Sigmoid colon (tissue), 7 donors: ENCODE data around the gene AEN. TPM values are rescaled to one million over a fixed set of nuclear protein-coding genes. Genes with fewer than 3 reads are reported as not detected.
A peak's percentile ranks its signal among the peaks of the same experiment; 100 is the strongest.

Experiments
- DNase-seq: peaks from one replicate; pipeline ENCODE4 v3.0.0-alpha.2; 2019
- H3K27ac ChIP-seq, 4 donors: fragments of 200-600 bp; sonication (generic); one replicate each; pipeline ENCODE4 v1.5.1; 2016 to 2019; ENCODE audit warnings: mild to moderate bottlenecking in 1 of 4
- H3K27me3 ChIP-seq, 3 donors: fragments of 200-600 bp; sonication (generic); one replicate each; pipeline ENCODE4 v1.5.1; 2019; ENCODE audit warnings: mild to moderate bottlenecking in 1 of 3
- H3K36me3 ChIP-seq, 4 donors: fragments of 200-600 bp; sonication (generic); one replicate each; pipeline ENCODE4 v1.5.1; 2016 to 2019
- H3K4me1 ChIP-seq, 4 donors: fragments of 200-600 bp; sonication (generic); one replicate each; pipeline ENCODE4 v1.5.1; 2017 to 2019
- H3K4me3 ChIP-seq, 4 donors: fragments of 200-600 bp; sonication (generic); one replicate each; pipeline ENCODE4 v1.5.1; 2017 to 2019; ENCODE audit warnings: mild to moderate bottlenecking in 2 of 4, moderate library complexity in 1 of 4
- H3K9me3 ChIP-seq, 4 donors: fragments of 200-600 bp in 3 of 4; sonication (generic) in 3 of 4; one replicate each; pipeline versions ENCODE4 v1.5.1 to v1.6.1; 2013 to 2019
- CTCF ChIP-seq, 4 experiments: fragments of 450-650 bp in 3 of 4; fragments of 200-600 bp in 1 of 4; IDR thresholded peaks; one replicate each; pipeline ENCODE4 v1.5.1; 2016 to 2019; ENCODE audit warnings: antibody characterized with exemption in 4 of 4, mild to moderate bottlenecking in 3 of 4, moderate library complexity in 2 of 4
- EP300 ChIP-seq, 4 donors: sonication (generic); formaldehyde crosslinking; IDR thresholded peaks; one replicate each; pipeline ENCODE4 v1.6.1; 2017; ENCODE audit warnings: antibody characterized with exemption in 4 of 4
- POLR2A ChIP-seq, 2 donors: fragments of 450-650 bp; IDR thresholded peaks; one replicate each; pipeline ENCODE4 v1.6.1; 2016; ENCODE audit warnings: antibody characterized with exemption in 2 of 2, mild to moderate bottlenecking in 2 of 2, moderate library complexity in 2 of 2
- POLR2AphosphoS5 ChIP-seq, 4 donors: sonication (generic); formaldehyde crosslinking; IDR thresholded peaks; one replicate each; pipeline ENCODE4 v1.6.1; 2017; ENCODE audit warnings: antibody characterized with exemption in 4 of 4
- WGBS, 2 donors: extraction: QIAGEN DNeasy Blood & Tissue Kit; methylation state at CpG; one replicate each; pipeline ENCODE4 v1.1.7; 2013; 5-methylcytosine and 5-hydroxymethylcytosine counted together
- intact Hi-C: fragments of 100-400 bp; cut with DNase I; formaldehyde crosslinking; loops from one replicate; pipeline ENCODE4 v1.15.1; 2023
- polyA plus RNA-seq, 3 donors: library from polyadenylated mRNA; stranded (reverse); fragments of 200-250 nt; gene quantifications; one replicate each; pipeline ENCODE4 v1.2.3, GENCODE V29; 2013
- total RNA-seq, 4 donors: library from RNA; depleted of rRNA; stranded (reverse); fragments of >200 nt; gene quantifications; one replicate each; pipeline ENCODE4 v1.1.0, GENCODE V29; 2016
- donor health status: healthy with polysubstance abuse.
- donor health status: Bipolar disorder and iron deficiency.
- donor health status: healthy.

The AEN gene
- total and polyA plus RNA-seq, 7 donors = 4.2 to 19.7 (median 8.8) TPM

GRCh38 chr15:88623061-88623460, 1.9 kb downstream of the AEN start:
- intact Hi-C loops = loop anchor here (5.0 kb wide), 2 partner anchors 76 to 274 kb away; partner anchors contain the start of genes DET1 and HAPLN3
- Histone ChIP-seq H3K27ac (peak overlapping the region; percentile 82 to 93 (median 86)), H3K4me1 (peaks cover 0 to 44% (median 41%) of the 10 kb centered on the region in 4 donors), H3K4me3 (no peak overlapping the region), H3K27me3 (no peaks in the 10 kb centered on the region), H3K9me3 (no peaks in the 10 kb centered on the region), H3K36me3 (peaks cover 0 to 22% (median 4%) of the 10 kb centered on the region in 4 donors)
- TF ChIP-seq POLR2A (IDR thresholded peaks at IDR 0.05) (no peak), POLR2AphosphoS5 (IDR thresholded peaks at IDR 0.05) (no peak), EP300 (IDR thresholded peaks at IDR 0.05) (no peak), CTCF (IDR thresholded peaks at IDR 0.05) (no peak)
- 71 to 75% methylated on average over 2 of the region's 2 CpGs for WGBS, 2 donors
- DNase-seq = peak; percentile 64

- H3K9me3 ChIP-seq = no peaks in the 10 kb centered on the region
- peak; percentile 48 for DNase-seq
- WGBS, 2 donors = 93 to 96% methylated on average over 3 of the region's 3 CpGs
- intact Hi-C loops = loop anchor here (5.0 kb wide), 2 partner anchors 76 to 274 kb away; partner anchors contain the start of genes DET1 and HAPLN3
- no peak overlapping the region for H3K4me3 ChIP-seq
- H3K36me3 ChIP-seq = peaks cover 0 to 28% (median 5%) of the 10 kb centered on the region in 4 donors
- peaks cover 0 to 44% (median 41%) of the 10 kb centered on the region in 4 donors for H3K4me1 ChIP-seq
- no peak for TF ChIP-seq EP300 (IDR thresholded peaks at IDR 0.05)
- TF ChIP-seq POLR2AphosphoS5 (IDR thresholded peaks at IDR 0.05) = no peak
- no peak for TF ChIP-seq POLR2A (IDR thresholded peaks at IDR 0.05)
- no peak for TF ChIP-seq CTCF (IDR thresholded peaks at IDR 0.05)
- peak overlapping the region in 2 of 4 donors; percentile 24 to 90 for H3K27ac ChIP-seq
- no peaks in the 10 kb centered on the region for H3K27me3 ChIP-seq
These were observed 2.5 kb downstream of the AEN start for GRCh38 chr15:88623632-88624031.

GRCh38 chr15:88624156-88624970, 3.2 kb downstream of the AEN start:
- no peaks in the 10 kb centered on the region for H3K9me3 ChIP-seq
- intact Hi-C loops = loop anchor here (5.0 kb wide), 2 partner anchors 77 to 273 kb away; partner anchors contain the start of genes DET1 and HAPLN3
- no peak overlapping the region for H3K4me3 ChIP-seq
- TF ChIP-seq EP300 (IDR thresholded peaks at IDR 0.05) = no peak
- TF ChIP-seq CTCF (IDR thresholded peaks at IDR 0.05) = peak in 3 of 4 experiments; percentile 23 to 37 (median 26)
- TF ChIP-seq POLR2A (IDR thresholded peaks at IDR 0.05) = no peak
- no peak for TF ChIP-seq POLR2AphosphoS5 (IDR thresholded peaks at IDR 0.05)
- H3K4me1 ChIP-seq = peaks cover 0 to 44% (median 41%) of the 10 kb centered on the region in 4 donors
- WGBS, 2 donors = 53 to 58% methylated on average over 19 of the region's 19 CpGs
- DNase-seq = peak; percentile 56
- peaks cover 0 to 35% (median 9%) of the 10 kb centered on the region in 4 donors for H3K36me3 ChIP-seq
- H3K27me3 ChIP-seq = no peaks in the 10 kb centered on the region
- H3K27ac ChIP-seq = peak overlapping the region in 3 of 4 donors; percentile 11 to 40 (median 25)

GRCh38 chr15:88624971-88625490, 3.9 kb downstream of the AEN start:
- Histone ChIP-seq H3K36me3 (peaks cover 0 to 42% (median 15%) of the 10 kb centered on the region in 4 donors), H3K4me3 (no peak overlapping the region), H3K27ac (peak overlapping the region in 2 of 4 donors; percentile 25 to 40), H3K4me1 (peaks cover 0 to 44% (median 41%) of the 10 kb centered on the region in 4 donors), H3K27me3 (no peaks in the 10 kb centered on the region), H3K9me3 (no peaks in the 10 kb centered on the region)
- intact Hi-C loops = loop anchor here (5.0 kb wide), 2 partner anchors 78 to 272 kb away; partner anchors contain the start of genes DET1 and HAPLN3
- WGBS, 2 donors = 76 to 78% methylated on average over 9 of the region's 9 CpGs
- no peak for TF ChIP-seq EP300 (IDR thresholded peaks at IDR 0.05)
- TF ChIP-seq POLR2A (IDR thresholded peaks at IDR 0.05) = no peak
- TF ChIP-seq CTCF (IDR thresholded peaks at IDR 0.05) = no peak
- no peak for TF ChIP-seq POLR2AphosphoS5 (IDR thresholded peaks at IDR 0.05)
- DNase-seq = peak; percentile 43
